GM12878 (cell line): ENCODE results near the gene VPS45.

Source experiments
- CBFB ChIP-seq: IDR thresholded peaks from 2 replicates; pipeline ENCODE4 v1.6.1; 2016; ENCODE audit warnings: antibody characterized with exemption, low read depth
- CEBPB ChIP-seq, 2 experiments: fragments of 150-350 bp in 1 of 2; IDR thresholded peaks; 2 replicates each; pipeline ENCODE4 v1.6.1; 2012 to 2014; ENCODE audit warnings: low read depth in 2 of 2, low read length in 2 of 2, borderline replicate concordance in 1 of 2, inconsistent platforms in 1 of 2
- EZH2 ChIP-seq: IDR thresholded peaks from 2 replicates; pipeline ENCODE4 v1.6.1; 2012; ENCODE audit warnings: low read depth, mild to moderate bottlenecking, control low read depth, inconsistent platforms, low read length, borderline replicate concordance; ENCODE audit not compliant: control insufficient read depth
- POLR2A ChIP-seq: IDR thresholded peaks from 2 replicates; pipeline ENCODE4 v1.6.1; 2011; ENCODE audit warnings: low read depth, mild to moderate bottlenecking, low read length
- SMC3 ChIP-seq: IDR thresholded peaks from 2 replicates; pipeline ENCODE4 v1.6.1; 2011; ENCODE audit warnings: low read length, improper control_type of control experiment, borderline replicate concordance
- TF ChIP-seq, protein P1 (sequence below): fragments of 150-350 bp; IDR thresholded peaks from 2 replicates; pipeline ENCODE4 v1.6.1; 2016; ENCODE audit warnings: low read depth, low read length
- TF ChIP-seq, protein P2 (sequence below), 3 experiments: IDR thresholded peaks in 2 of 3; conservative IDR thresholded peaks in 1 of 3; 2 replicates each; pipeline ENCODE4 v1.5.1; 2011; ENCODE audit warnings: low read depth in 3 of 3, low read length in 3 of 3, mild to moderate bottlenecking in 3 of 3, control low read depth in 2 of 3, moderate library complexity in 2 of 3, inconsistent platforms in 1 of 3, mixed read lengths in 1 of 3; ENCODE audit not compliant: control insufficient read depth in 2 of 3, insufficient read depth in 1 of 3; ENCODE audit errors: extremely low read depth in 1 of 3

DNA sequence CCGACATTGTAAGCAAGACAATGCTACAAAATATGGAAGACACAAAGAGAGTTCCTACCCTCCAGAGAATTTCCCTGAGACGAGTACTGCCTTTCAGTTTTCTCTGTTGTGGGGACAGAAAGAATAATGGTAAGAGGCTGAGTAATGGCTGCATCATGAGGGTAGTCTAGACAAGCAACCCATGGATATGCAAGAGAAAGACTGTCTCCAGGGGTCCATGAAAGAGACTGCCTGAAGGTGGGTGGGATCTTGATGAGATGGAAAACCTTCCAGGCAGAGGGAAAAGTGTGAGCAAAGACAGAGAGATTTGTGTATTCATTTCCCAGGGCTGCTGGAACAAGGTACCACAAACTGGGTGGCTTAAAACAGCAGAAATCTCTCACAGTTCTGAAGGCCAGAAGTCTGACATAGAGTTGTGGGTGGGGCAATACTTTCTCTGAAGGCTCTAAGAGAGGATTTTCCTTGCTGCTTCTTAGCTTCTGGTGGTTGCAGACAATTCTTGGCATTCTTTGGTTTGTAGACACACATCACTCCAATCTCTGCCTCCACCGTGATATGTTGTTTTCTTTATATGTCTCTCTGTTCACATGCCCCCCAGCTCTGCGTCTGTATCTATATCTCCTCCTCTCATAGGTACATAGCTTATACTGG, 126.9 kb downstream of the VPS45 start:
- TF ChIP-seq, protein P1, sequence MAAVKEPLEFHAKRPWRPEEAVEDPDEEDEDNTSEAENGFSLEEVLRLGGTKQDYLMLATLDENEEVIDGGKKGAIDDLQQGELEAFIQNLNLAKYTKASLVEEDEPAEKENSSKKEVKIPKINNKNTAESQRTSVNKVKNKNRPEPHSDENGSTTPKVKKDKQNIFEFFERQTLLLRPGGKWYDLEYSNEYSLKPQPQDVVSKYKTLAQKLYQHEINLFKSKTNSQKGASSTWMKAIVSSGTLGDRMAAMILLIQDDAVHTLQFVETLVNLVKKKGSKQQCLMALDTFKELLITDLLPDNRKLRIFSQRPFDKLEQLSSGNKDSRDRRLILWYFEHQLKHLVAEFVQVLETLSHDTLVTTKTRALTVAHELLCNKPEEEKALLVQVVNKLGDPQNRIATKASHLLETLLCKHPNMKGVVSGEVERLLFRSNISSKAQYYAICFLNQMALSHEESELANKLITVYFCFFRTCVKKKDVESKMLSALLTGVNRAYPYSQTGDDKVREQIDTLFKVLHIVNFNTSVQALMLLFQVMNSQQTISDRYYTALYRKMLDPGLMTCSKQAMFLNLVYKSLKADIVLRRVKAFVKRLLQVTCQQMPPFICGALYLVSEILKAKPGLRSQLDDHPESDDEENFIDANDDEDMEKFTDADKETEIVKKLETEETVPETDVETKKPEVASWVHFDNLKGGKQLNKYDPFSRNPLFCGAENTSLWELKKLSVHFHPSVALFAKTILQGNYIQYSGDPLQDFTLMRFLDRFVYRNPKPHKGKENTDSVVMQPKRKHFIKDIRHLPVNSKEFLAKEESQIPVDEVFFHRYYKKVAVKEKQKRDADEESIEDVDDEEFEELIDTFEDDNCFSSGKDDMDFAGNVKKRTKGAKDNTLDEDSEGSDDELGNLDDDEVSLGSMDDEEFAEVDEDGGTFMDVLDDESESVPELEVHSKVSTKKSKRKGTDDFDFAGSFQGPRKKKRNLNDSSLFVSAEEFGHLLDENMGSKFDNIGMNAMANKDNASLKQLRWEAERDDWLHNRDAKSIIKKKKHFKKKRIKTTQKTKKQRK = no peak
- TF ChIP-seq SMC3 (no peak), EZH2 (no peak), CBFB (no peak), CEBPB (IDR thresholded peaks at IDR 0.05; ENCODE audit: borderline replicate concordance in 1 of 2, low read depth in 2 of 2, low read length in 2 of 2) (no peak), POLR2A (no peak)
- TF ChIP-seq, protein P2, sequence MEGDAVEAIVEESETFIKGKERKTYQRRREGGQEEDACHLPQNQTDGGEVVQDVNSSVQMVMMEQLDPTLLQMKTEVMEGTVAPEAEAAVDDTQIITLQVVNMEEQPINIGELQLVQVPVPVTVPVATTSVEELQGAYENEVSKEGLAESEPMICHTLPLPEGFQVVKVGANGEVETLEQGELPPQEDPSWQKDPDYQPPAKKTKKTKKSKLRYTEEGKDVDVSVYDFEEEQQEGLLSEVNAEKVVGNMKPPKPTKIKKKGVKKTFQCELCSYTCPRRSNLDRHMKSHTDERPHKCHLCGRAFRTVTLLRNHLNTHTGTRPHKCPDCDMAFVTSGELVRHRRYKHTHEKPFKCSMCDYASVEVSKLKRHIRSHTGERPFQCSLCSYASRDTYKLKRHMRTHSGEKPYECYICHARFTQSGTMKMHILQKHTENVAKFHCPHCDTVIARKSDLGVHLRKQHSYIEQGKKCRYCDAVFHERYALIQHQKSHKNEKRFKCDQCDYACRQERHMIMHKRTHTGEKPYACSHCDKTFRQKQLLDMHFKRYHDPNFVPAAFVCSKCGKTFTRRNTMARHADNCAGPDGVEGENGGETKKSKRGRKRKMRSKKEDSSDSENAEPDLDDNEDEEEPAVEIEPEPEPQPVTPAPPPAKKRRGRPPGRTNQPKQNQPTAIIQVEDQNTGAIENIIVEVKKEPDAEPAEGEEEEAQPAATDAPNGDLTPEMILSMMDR (IDR thresholded peaks at IDR 0.05 in 2 of 3, conservative IDR thresholded peaks at IDR 0.05 in 1 of 3; ENCODE audit: control insufficient read depth in 2 of 3, extremely low read depth in 1 of 3, insufficient read depth in 1 of 3, low read depth in 3 of 3, low read length in 3 of 3) = no peak
